Stimulated activated CD4-positive, alpha-beta T cell treated with anti-CD3 and anti-CD28 coated beads, TNF-alpha, amount 100 ng/mL, for 48 hours (primary cell): Measurements from ENCODE around the gene KREMEN1.
"Not testable (repeated sequence)": the region's sequence is repeated elsewhere in the genome, so short reads cannot be mapped to it uniquely, and the experiment has no call there.

ENCODE experiments used
- DNase-seq, 3 donors: peaks; one replicate each; pipeline ENCODE4 v3.0.0-alpha.2; 2020; ENCODE audit warnings: low read depth in 3 of 3

The KREMEN1 gene

GRCh38 chr22:29072979-29073617 is at the start of gene KREMEN1:
KREMEN1 (plus strand) TSS chr22:29073035; CDS start chr22:29073131, 96 bp downstream.
- DNase-seq = no peak

DNA sequence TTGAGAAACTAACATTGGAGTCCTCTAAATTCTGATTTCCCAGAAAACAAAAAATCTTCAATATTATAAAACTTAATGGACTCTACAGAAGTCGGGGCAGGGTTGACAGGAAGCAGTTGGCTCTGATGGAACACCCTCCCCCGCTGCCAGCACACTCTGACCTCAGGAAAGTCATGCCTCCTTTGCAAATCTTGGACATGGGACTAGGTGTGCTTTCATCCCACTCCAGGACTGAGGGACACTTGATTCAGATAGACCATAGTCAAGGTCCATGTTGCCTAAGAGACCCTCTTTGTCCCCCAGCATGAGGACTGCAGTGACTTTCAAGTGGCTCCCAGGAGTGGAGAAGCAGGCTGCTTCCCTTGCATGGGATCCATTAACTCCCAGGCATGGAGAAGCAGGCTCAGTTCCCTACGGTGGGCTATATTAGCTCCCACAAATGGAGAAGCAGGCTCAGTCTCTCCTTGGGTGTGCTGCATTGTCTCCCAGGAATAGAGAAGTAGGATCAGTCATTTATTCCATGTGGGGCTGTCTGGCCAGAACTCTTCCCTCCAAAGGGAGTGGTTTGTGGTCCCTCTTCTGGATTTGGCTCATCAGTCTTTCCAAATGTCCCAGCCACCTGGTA is 49.6 kb upstream of the KREMEN1 start:
- no peak for DNase-seq

- DNase-seq = no peak
These were observed 46.3 kb upstream of the KREMEN1 start for GRCh38 chr22:29026579-29026978.

DNA sequence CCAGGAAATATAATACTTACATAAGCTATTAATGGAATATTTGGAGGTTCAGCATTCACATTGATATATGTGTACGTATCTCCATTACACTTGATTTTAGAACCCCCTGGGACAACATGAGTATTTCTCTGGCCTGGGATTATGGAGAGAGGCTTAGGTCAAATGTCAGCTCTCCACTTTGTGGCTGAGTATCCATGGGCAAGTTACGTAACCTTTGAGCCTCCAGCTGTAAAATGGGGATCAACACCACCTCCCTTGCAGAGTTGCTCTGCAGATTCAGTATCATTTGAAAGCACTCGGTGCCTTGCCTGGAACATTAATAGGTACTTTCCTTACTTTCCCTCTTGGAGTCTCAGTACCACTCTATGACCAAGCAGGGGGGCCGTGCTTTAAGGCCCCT is 44.4 kb upstream of the KREMEN1 start:
- no peak for DNase-seq

- DNase-seq = no peak
These were observed 43.4 kb upstream of the KREMEN1 start for GRCh38 chr22:29029202-29030000.

DNA sequence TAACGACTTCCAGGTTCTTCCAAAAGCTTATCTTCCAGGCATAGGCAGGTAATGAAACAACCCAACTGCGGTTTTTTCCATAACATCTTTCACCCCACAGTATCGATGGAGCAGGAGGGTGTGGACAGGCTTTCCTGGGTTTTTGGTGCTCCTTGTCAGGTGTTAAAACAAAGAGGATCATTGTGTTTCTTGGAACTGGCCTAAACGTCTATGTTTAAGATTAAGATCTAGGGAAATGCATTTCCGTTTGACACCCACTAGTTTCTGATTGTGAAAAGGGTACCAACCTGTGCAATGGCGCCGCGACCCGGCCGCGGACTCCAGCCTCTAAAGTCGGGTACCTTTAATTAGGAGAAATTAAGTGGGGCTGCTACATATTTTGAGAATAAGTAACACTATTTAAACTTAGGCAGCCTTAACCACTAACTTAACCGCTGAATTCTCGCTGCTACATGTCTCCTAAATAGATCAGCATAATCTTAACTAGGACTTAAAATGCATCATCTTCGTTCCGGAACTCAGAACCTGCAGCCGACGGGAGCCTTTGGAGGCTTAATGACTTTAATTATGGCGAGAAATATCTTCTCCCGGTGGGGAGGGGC is 42.7 kb upstream of the KREMEN1 start:
- DNase-seq = no peak

GRCh38 chr22:29030618-29031226 is 42.1 kb upstream of the KREMEN1 start:
- DNase-seq = no peak

DNA sequence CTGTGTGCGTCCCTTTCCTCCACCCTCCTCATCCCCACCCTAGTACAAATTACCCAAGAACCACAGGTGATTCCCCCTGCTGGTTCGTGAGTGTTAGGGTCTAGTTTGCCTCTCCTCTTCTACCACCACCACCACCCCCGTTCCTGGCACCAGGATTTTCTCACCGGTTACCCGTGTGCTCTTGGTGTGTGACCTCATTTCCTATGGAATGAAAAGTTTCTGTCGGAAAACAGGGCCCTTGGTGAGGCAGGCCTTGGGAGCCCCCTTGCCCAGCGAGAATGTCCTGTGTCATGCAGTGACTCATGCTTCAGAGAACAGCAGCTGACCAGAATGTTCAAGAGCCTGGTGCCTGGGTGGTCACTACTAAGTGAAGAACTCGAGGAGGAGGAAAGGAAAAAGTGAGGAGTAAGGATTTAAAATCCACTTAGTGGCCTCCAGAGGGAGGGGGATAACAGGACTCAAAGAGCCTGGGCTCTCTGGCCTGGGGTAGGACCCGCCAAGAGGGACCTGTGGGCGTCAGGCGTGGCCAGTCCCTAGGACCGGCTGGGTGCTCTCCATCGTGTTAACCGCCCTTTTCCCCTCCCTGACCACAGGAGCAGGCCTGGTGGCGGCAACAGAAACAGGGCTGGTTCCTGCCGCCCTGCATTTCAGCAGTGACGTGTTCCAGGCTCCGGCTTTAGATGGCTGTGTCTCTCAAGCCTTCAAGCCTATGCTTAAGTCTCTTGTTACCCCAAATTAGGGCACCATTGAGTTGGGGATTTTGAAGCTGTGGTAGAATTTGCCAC is 41.4 kb upstream of the KREMEN1 start:
- no peak for DNase-seq

- DNase-seq = no peak
These were observed 40.8 kb upstream of the KREMEN1 start for GRCh38 chr22:29032014-29032475.

- no peak for DNase-seq
These were observed 40.3 kb upstream of the KREMEN1 start for GRCh38 chr22:29032584-29032983.

DNA sequence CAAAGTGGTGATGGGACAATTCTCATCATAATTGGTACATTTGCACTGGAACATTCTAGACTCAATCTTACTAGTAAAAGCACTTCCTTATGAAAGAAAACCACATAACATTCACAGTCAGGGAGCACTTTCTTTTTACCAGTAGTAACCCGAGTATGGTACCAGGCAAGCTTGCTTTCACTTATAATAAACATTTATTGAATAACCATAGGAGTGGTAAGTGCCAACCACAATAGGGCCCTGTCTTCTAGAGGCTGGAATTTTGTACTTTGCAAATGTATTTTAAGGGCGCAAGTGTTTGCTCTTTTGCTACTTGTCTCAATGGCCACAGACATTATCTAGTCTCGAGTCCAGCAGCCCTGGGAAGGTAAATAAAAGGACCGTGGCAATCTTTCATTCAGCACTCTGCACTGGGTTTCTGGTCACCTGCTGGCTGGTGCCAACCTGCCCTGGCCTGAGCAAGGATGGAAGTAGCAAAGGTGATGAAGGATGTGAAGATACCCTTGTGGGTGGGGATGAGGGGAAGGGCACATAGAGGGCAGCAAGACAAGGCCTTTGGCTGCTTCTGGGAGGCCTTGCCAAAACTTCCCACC is 35.4 kb upstream of the KREMEN1 start:
- DNase-seq = no peak

GRCh38 chr22:29039148-29039547 is 33.7 kb upstream of the KREMEN1 start:
- no peak for DNase-seq

- DNase-seq = not testable (repeated sequence)
These were observed 33.2 kb upstream of the KREMEN1 start for GRCh38 chr22:29039684-29040083.

GRCh38 chr22:29040385-29041275 is 32.2 kb upstream of the KREMEN1 start:
- peak; percentile 4 to 60 (median 35) for DNase-seq

- no peak for DNase-seq
These were observed 31.4 kb upstream of the KREMEN1 start for GRCh38 chr22:29041408-29041807.

- no peak for DNase-seq
These were observed 28.8 kb upstream of the KREMEN1 start for GRCh38 chr22:29043906-29044575.

DNA sequence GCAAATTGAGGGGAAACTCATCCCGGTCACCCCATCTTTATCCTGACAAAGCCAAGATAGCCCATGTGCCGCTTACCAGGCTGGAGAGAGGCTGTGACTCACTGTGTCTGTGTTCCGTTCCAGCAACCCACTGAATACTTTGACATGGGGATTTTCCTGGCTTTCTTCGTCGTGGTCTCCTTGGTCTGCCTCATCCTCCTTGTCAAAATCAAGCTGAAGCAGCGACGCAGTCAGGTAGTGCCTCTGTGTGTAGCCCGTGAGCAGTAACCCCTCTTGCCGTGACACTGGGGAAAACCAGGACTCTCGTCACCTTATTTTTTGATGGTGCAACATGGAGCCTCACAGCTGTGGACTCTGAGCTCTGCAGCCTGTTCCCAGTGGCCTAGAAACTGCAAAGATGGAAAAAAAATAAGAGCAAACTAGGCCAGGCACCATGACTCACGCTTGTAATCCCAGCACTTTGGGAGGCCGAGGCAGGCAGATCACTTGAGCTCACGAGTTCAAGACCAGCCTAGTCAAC is 28.1 kb upstream of the KREMEN1 start:
- no peak for DNase-seq

DNA sequence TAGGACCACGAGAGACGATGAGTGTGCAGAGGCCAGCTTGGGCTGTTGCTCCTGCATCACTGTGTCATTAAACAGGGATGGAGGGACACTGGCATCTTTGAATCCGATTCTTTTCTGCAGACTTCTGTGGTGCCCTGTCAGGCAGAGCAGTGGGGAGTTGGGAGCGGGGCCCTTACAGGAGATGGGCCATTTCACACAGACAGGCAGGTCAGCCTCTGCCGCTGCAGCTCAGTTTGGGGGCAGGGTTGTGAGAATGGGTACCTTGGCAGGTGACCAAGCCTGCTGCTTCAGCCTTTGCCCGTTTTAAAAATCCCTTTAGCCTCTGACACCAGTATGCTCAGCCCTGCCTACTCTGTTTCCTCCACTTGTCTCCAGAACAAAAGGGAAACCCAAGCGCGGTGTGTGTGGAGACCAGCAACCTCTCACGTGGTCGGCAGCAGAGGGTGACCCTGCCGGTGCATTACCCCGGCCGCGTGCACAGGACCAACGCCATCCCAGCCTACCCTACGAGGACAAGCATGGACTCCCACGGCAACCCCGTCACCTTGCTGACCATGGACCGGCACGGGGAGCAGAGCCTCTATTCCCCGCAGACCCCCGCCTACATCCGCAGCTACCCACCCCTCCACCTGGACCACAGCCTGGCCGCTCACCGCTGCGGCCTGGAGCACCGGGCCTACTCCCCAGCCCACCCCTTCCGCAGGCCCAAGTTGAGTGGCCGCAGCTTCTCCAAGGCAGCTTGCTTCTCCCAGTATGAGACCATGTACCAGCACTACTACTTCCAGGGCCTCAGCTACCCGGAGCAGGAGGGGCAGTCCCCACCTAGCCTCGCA is 23.8 kb upstream of the KREMEN1 start:
- no peak for DNase-seq
